G401 (cell line): Measurements from ENCODE around the gene XPR1. TPM values are rescaled to one million over a fixed set of nuclear protein-coding genes. Genes with fewer than 3 reads are reported as not detected.
"Not testable (repeated sequence)": the region's sequence is repeated elsewhere in the genome, so short reads cannot be mapped to it uniquely, and the experiment has no call there.

Source experiments
- DNase-seq: peaks from one replicate; pipeline ENCODE4 v3.0.0-alpha.2; 2015; ENCODE audit warnings: low spot score
- in situ Hi-C: cut with HindIII; loops from 2 replicates; pipeline ENCODE4 v1.10.0; 2016; ENCODE audit warnings: low sequenced_read_pairs, mixed read lengths
- total RNA-seq: library from RNA; depleted of rRNA; stranded (reverse); fragments of >200 nt; shearing (Covaris generic); gene quantifications from 2 replicates; pipeline ENCODE4 v1.2.3, GENCODE V29; 2014

XPR1 gene
- total RNA-seq, 1 experiment from 2014 or later: 29.6 TPM

DNA sequence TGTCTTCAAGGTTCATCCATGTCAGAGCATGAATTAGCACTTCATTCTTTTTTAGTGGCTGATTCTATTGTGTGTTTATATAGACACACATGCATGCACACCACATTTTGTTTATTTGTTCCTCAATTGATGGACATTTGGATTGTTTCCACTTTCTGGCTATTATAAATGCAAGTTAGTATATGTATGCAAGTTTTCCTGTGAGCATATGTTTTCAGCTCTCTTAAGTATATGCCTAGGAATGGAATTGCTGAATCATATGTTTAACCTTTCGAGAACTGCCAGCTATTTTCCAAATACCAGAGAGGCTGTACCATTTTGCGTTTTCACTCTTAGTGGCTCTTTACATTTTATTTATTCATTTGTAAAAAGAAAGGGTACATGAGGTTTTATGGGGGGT, 171.0 kb downstream of the XPR1 start:
- DNase-seq: no peak
- in situ Hi-C loops: no loop called here

DNA sequence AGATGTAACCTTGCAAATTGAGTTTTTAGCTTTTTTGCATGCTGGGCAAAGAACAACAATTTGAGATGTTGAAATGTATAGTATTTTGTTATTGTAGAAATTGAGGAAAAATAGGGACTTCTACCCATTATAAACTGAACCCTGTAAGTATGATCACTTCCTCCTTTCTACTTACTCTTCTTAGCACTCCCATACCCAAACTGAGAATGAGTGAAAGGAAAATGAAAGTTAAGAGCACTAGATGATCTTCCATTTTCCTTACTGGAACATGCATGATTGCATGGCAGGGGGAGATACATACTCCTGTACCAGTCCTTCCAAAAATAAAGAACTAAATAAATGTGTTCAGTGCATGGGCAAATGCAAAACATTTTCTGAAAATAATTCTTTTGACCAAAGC, 173.5 kb downstream of the XPR1 start:
- in situ Hi-C loops: no loop called here

DNA sequence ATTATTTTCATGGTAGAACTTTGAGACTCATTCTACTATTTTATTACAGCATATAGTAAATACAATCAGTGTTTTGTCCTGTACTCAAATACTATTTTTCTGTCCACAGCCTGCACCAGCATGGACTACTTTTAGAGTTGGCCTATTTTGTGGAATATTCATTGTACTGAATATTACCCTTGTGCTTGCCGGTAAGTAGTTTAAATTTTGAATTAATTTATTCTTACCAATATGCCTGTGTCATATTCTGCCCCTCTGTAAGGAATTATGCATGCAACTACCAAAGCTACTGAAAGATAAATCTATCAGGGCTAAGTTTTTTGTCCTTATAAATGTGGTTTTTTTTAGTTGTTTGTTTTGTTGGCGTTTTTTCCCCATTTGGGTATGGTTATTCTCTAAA, 179.5 kb downstream of the XPR1 start:
- in situ Hi-C loops: no loop called here
- DNase-seq: no peak

More for the DNA sequence above, 173.5 kb downstream of the XPR1 start:
- DNase-seq: no peak

DNA sequence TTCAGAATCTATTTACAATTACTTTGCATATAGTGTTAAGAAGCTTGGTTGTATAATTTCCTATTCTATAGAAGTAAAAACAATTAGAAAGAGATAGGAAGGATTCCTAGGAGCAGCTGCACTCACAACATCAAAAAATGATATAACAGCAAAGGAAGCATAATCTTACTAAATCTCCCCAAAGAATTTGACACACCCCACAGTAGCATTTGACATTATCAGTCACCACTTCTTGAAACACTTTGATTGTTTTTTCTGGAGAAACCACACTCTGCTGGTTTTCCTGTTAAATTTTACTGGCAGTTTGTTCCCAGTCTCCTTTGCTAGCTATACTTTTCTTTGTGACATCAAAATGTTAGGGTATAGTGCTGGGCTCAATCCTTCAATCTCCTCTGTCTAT, 180.1 kb downstream of the XPR1 start:
- no peak for DNase-seq
- in situ Hi-C loops: no loop called here

DNA sequence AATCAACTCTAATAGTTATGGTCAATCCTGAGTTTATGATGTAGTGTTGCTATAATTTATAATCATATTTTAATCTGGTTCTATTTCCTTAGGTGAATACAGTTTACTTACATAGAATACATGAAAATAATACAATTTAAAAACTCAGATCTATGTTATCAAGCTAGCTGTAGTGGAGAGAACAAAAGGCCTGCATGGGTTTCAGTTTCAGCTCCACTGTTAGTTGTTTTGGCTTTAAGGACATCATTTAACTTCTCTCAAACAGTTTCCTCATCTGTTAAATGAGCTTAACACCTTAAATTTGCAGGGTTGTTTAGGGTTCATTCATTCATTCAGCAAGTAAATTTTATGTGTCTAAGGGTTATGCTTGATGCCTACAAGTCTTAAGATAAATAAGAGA, 182.4 kb downstream of the XPR1 start:
- in situ Hi-C loops: no loop called here

DNA sequence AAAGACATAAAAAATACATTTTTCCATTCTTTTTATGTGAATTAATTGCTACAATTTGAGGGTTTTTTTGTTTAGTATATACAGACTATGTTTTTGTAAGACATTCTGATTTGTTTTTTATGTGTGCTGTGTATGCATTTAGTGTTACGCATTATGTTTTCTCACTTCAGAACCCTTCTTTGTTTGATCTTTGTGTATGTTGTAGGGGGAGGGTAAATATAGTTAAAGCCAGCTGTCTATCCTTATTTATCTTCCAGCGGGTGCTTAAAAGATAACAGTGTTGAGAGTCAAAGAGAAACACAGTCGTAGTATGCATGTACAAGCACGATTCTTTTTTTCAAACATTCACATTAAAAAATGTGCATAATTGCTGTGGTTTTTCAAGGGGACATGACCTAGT, 183.4 kb downstream of the XPR1 start:
- no peak for DNase-seq
- in situ Hi-C loops: no loop called here

More for the DNA sequence above, 182.4 kb downstream of the XPR1 start:
- no peak for DNase-seq

DNA sequence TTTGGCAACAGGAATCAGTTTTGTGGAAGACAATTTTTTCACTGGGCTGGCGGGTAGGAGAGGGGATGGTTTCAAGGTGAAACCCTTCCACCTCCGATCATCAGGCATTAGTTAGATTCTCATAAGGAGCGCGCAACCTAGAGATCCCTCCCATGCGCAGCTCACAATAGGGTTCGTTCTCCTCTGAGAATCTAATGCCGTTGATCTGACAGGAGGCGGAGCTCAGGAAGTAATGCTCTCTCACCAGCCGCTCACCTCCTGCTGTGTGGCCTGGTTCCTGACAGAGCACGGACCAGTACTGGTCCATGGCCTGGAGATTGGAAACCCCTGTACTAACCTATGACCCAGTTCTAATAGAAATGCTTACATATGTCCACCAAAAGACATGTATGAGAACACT, 184.3 kb downstream of the XPR1 start:
- DNase-seq: no peak
- in situ Hi-C loops: no loop called here

DNA sequence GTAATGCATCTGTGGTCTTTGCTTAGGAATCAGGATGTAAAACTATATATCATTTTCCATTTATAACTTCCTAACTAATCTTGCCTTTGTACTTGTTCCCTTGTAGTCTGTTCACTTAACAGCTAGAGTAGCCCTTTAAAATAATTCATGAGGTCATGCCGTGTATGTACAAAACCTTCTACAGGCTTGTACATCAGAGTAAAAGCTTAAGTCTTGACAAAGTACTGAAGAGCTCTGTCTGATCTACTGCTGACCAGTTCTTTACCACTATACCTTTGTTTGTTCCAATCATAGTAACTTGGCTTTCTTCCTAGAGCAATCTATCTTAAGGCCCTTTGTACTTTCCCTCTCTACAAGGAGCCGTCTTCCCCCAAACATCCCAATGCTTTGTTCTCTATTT, 190.1 kb downstream of the XPR1 start:
- in situ Hi-C loops: no loop called here
- DNase-seq: no peak

DNA sequence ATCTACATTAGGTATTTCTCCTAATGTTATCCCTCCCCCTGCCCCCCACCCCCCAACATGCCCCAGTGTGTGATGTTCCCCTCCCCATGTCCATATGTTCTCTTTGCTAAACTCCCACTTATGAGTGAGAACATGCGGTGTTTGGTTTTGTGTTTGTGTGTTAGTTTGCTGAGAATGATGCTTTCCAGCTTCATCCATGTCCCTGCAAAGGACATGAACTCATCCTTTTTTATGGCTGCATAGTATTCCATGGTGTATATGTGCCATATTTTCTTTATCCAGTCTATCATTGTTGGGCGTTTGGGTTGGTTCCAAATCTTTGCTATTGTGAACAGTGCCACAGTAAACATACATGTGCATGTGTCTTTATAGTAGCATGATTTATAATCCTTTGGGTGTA, 199.7 kb downstream of the XPR1 start:
- DNase-seq, in situ Hi-C loops: not testable (repeated sequence)

DNA sequence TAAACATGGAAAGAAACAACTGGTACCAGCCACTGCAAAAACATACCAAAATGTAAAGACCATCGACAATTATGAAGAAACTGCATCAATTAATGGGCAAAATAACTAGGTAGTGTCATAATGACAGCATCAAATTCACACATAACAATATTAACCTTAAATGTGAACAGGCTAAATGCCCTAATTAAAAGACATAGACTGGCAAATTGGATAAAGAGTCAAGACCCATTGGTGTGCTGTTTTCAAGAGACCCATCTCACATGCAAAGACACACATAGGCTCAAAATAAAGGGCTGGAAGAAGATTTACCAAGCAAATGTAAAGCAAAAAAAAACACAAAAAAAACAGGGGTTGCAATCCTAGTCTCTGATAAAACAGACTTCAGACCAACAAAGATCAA, 201.4 kb downstream of the XPR1 start:
- in situ Hi-C loops: not testable (repeated sequence)

DNA sequence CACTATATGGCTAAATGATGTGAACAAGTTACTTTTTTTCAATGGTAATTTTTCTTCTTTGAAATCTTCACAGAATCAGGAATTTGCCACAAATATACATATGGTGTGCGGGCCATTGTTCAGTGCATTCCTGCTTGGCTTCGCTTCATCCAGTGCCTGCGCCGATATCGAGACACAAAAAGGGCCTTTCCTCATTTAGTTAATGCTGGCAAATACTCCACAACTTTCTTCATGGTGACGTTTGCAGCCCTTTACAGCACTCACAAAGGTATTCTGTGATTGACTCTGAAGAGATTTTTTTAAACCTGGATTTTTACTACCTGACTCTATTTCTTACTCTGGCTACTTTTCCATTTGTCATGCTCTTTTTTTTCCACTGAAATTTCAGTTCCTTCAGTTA, 204.6 kb downstream of the XPR1 start:
- in situ Hi-C loops: no loop called here
- no peak for DNase-seq

More for the DNA sequence above, 201.4 kb downstream of the XPR1 start:
- not testable (repeated sequence) for DNase-seq

DNA sequence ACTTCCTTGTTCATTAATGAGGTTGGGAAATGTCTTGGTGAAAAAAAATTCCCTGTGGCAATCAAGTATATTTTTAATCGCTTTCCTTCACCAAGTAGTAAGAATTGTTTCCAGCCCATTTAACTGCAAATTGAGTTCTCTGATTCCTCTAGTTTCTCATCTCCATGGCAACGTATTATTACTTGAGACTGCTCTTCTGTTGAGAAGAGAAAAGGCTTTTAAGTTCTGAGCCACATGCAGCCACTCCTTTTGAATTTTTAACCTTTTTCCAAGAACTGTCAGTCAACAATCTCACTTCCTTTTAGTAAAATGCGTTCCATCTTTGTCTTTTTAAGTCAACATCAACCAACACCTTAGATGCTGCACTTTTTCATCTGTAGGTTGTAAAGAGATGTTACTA, 205.2 kb downstream of the XPR1 start:
- no peak for DNase-seq
- in situ Hi-C loops: no loop called here

DNA sequence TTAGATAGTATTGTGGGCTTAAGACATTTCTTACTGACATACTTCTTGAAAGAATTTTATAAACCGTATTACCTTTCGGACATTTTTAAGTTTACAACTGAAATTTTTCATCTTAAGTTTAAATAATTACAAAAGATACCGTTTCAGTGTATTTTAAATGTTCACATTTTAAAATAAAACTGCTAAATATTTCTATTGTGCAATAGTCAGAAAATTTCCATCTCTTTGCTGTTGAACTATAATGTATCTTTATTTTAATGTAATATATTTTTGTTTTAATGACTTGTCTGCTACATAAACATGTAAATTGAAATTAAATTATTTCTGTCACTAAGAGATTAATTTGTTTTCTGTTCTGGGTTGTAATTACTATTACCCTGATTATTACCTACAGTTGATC, 206.7 kb downstream of the XPR1 start:
- DNase-seq: no peak
- in situ Hi-C loops: no loop called here

DNA sequence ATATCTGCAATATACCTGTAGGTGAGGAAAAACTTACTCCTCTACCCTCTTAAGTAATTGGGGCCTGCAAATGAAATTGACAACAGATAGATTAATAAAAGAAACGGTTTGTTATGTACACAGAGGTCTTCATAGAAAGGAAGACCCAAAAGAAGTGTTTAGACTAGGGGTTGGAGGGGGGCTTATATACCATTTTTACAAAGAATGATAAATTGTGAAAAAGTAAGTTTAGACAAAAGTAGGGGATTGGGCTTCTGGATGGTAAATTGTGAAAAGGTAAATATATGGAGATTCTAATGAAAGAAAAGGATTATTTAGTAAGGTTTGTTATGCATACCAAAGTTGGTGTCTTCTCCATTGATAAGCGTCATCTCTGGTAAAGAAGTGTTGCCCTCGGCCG, 207.7 kb downstream of the XPR1 start:
- no peak for DNase-seq
- in situ Hi-C loops: no loop called here

DNA sequence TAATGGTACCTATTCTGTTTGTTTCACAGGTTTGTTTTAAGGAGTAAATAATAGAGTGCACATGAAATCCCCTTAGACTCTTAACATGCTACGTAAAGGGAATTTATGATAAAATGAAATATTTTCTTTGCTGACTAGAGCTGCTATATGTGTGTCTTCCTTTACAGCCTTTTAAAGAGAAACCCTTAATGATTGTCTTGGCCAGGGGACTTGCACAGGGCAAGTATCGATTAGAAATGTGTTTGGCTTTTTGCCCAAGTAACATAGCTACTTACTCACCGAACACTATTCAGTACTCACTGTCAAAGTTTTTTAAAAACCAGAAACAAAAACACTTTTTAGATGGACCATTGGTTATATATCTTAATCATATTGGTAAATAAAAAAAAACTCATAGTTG, 209.6 kb downstream of the XPR1 start:
- in situ Hi-C loops: no loop called here
- DNase-seq: no peak

DNA sequence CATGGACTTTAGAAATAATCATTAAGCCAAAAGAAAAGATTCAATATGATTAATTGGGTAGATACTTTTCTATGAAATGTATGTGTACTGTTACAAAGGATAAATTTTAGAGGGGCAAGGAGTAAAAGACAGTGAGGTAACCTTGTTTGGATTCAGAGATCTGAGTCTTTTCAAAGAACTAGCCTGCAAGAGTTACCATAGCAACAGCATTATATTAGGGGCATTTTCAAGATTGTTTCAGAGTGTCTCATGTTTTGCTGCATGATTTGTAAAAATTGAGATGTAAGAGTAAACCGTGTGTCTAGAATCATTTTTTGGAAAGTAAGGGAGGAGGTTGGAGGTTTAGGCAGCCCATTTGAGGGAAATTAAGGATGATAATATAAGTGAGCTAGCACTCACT, 210.2 kb downstream of the XPR1 start:
- in situ Hi-C loops: no loop called here
- DNase-seq: no peak

DNA sequence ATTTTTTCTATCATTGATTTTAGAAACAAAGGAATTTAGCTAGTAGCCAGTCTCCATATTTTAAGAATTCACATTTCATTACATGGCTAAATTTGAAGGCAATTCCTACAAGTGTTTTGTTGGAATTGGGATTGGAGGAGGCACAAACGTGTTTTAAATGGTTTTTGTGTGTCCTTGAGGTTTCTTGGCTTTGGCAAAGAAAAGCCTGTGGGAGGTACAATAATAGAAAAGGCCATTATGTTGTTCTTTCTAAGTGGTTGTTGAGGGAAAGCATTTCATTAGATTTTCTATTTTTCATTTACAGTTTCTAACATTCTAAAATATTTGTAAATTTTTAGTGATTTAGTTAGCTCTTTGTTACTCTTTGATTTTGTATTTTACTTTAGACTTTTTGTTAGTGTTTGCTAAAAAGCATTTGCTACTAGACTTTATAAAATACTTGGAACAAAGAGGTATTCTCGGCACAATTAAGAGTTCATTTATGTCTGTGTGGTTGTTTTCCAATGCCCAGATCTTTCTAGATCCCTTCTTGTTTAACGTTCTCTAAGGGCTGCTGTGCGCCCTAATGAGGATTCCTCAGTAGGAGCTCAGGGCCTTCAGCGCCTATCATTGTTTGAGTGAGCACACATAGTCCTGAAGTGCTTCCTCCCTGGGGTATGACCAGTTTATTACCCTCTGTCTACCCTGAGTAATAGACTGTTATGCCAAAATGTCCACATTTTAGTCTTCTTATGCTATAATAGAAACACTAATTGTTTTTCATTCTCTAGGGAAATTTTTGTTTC, 210.9 kb downstream of the XPR1 start:
- in situ Hi-C loops: no loop called here
- no peak for DNase-seq

DNA sequence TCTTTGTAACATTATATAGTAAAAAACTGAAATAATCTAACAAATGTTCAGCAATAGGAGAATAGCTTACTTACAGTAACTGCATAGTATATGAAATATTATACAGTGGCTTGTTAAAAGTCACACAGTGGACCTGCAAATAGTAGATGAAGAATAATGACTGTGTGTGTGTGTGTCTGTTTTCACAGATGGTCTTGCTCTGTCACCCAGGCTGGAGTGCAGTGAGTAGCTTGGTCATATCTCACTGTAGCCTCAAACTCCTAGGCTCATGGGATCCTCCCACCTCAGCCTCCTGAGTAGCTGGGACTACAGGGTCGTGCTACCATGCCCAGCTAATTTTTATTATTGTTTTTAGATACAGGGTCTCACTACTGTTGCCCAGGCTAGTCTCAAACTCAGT, 213.5 kb downstream of the XPR1 start:
- DNase-seq: no peak
- in situ Hi-C loops: no loop called here

DNA sequence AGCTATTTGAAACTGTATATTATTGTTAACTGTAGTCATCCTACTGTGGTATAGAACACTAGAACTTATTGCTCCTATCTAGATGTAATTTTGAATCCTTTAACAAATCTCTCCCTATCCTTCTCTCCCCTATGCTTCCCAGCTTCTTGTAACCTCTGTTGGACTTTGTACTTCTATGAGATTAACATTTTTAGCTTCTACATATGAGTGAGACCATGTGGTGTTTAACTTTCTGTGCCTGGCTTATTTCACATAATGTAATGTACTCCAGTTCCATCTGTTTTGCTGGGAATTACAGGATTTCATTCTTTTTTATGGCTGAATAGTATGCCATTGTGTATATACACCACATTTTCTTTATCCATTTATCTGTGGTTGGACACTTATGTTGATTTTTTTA, 216.4 kb downstream of the XPR1 start:
- in situ Hi-C loops: no loop called here
- no peak for DNase-seq

DNA sequence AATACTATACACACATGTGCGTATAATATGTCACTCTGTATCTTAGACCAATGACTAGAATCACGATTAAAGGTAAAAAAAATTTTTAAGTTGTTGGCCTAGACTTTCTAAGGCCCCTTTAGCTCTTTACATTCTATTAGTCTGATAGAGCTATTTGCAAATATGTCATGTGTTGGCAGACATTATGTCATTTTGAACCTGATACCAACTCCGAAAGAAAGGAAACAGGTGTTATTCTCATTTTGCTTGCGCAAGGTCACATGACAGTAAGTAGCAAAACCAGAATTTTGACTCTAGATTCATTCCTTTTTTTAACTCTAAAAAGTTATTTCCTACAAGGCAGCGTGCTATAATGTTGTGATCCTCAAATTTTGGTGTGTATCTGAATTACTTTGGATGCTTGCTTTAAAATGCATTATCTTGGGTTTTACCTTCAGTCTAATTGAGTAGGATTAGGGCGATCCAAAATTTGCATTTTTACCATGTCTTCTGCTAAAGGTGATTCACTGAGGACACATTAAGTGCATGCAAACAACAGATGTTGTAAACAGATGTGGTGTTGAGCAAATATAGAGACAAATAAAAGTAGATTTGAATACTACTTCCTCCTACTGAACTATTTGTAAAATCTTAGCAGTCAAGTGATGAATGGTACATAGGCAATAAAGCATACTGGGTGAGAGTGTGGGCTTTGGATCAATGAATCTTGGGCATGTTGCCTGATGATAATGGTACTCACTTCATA, 217.4 kb downstream of the XPR1 start:
- in situ Hi-C loops: no loop called here
- no peak for DNase-seq
